ENCODE measurements around the gene PRR5L.

GRCh38 chr11:36288442-36289225 is 7.5 kb upstream of the PRR5L start:
- no peak for TF ChIP-seq GATA1 (IDR thresholded peaks at IDR 0.05; ENCODE audit: low read depth, low read length)
- no peak for TF ChIP-seq POLR2A (IDR thresholded peaks at IDR 0.05; ENCODE audit: low read length)

Measured in erythroblast (primary cell).